Tibial nerve (tissue), 4 donors: ENCODE data around the gene PCDH7.

Experiments used
- EP300 ChIP-seq, 2 donors: sonication (generic); formaldehyde crosslinking; IDR thresholded peaks; one replicate each; pipeline ENCODE4 v1.6.1; 2017; ENCODE audit warnings: antibody characterized with exemption in 2 of 2, mild to moderate bottlenecking in 1 of 2
- POLR2A ChIP-seq, 2 donors: fragments of 450-650 bp; IDR thresholded peaks; one replicate each; pipeline ENCODE4 v1.6.1; 2017; ENCODE audit warnings: antibody characterized with exemption in 2 of 2, mild to moderate bottlenecking in 2 of 2, moderate library complexity in 2 of 2
- TF ChIP-seq, protein P1 (sequence below), 5 experiments: fragments of 200-600 bp in 3 of 5; fragments of 450-650 bp in 2 of 5; sonication (generic) in 3 of 5; IDR thresholded peaks; one replicate each; pipeline ENCODE4 v1.5.1; 2016 to 2019; ENCODE audit warnings: antibody characterized with exemption in 5 of 5, mild to moderate bottlenecking in 3 of 5, moderate library complexity in 2 of 5

DNA sequence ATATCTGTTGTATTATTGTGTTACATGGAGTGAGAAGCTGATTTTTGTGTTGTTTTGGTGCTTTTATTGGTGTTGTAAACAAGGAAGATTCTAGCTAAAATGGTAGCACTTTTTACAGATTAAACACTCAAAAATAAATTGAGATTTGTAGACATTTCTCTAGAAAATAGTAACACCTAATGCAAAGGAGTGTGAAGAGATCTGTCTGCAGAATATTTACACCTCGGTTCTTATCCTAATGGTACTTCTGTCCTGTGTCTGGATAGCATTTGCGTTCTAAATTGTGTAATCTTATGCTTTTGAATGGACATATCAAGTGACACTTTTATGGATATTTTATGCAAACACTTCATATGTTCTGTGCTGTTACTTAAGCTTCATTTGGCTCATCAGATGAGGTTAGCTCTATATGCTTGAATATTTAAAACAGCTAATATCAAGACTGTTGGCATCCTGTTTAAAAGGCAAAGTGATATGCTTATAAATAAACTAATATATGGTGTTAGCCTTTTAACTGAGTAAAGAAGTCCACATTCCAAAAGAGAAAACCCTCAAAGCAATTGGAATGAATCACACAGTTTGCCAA is 6.0 kb downstream of the PCDH7 start:
- TF ChIP-seq, protein P1, sequence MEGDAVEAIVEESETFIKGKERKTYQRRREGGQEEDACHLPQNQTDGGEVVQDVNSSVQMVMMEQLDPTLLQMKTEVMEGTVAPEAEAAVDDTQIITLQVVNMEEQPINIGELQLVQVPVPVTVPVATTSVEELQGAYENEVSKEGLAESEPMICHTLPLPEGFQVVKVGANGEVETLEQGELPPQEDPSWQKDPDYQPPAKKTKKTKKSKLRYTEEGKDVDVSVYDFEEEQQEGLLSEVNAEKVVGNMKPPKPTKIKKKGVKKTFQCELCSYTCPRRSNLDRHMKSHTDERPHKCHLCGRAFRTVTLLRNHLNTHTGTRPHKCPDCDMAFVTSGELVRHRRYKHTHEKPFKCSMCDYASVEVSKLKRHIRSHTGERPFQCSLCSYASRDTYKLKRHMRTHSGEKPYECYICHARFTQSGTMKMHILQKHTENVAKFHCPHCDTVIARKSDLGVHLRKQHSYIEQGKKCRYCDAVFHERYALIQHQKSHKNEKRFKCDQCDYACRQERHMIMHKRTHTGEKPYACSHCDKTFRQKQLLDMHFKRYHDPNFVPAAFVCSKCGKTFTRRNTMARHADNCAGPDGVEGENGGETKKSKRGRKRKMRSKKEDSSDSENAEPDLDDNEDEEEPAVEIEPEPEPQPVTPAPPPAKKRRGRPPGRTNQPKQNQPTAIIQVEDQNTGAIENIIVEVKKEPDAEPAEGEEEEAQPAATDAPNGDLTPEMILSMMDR (IDR thresholded peaks at IDR 0.05) = no peak
- TF ChIP-seq POLR2A (IDR thresholded peaks at IDR 0.05) (no peak), EP300 (IDR thresholded peaks at IDR 0.05) (no peak)
